ENCODE measurements around the gene TCP11X1. TPM values are rescaled to one million over a fixed set of nuclear protein-coding genes. Genes with fewer than 3 reads are reported as not detected.
"Not testable (repeated sequence)": the region's sequence is repeated elsewhere in the genome, so short reads cannot be mapped to it uniquely, and the experiment has no call there.

TCP11X1 gene
- total and polyA plus RNA-seq, 4 donors = not detected

GRCh38 chrX:102272231-102272630, 57.1 kb downstream of the TCP11X1 start:
- DNase-seq; H3K27me3 ChIP-seq (ENCODE audit: control insufficient read depth in 3 of 3, insufficient read depth in 3 of 3, low read length in 2 of 3); ATAC-seq (ENCODE audit: insufficient read depth, low FRiP score); H3K4me1 ChIP-seq (ENCODE audit: control insufficient read depth in 5 of 5, insufficient read depth in 5 of 5, low read length in 5 of 5); H3K9ac ChIP-seq (ENCODE audit: insufficient read depth in 1 of 2, low read length in 2 of 2); H3K4me3 ChIP-seq; H3K9me3 ChIP-seq (ENCODE audit: control insufficient read depth in 4 of 4, insufficient read depth in 3 of 4, low read length in 3 of 4); H3K27ac ChIP-seq (ENCODE audit: low read depth in 1 of 2, low read length in 1 of 2); H3K36me3 ChIP-seq (ENCODE audit: control insufficient read depth in 4 of 4, insufficient read depth in 4 of 4, low read length in 4 of 4): not testable (repeated sequence)
- WGBS, 2 donors = no CpG with 5 or more reads among the region's 4 CpGs

Other genes starting within 250 kb of the TCP11X1 start
- gene TCEAL2, start 89.6 kb upstream of the TCP11X1 start, total RNA-seq = 1 to 10 TPM in 1 of 2 donors, not detected in 1; 4.3 TPM
- 1 to 10 TPM; 2.2 to 7.6 TPM for gene TCEAL2, start 89.6 kb upstream of the TCP11X1 start, polyA plus RNA-seq
- not detected for gene TCEAL6, start 72.8 kb upstream of the TCP11X1 start, total RNA-seq
- not detected for gene TCEAL6, start 72.8 kb upstream of the TCP11X1 start, polyA plus RNA-seq
- 1 to 10 TPM; 1.9 to 8.8 TPM for gene BEX5, start 59.3 kb upstream of the TCP11X1 start, total RNA-seq
- 10 to 100 TPM in 1 of 2 donors, 1 to 10 TPM in 1; 4.9 to 11.7 TPM for gene BEX5, start 59.3 kb upstream of the TCP11X1 start, polyA plus RNA-seq
- not detected for gene NXF2, start 31.9 kb downstream of the TCP11X1 start, total RNA-seq
- under 1 TPM; 0.18 to 0.37 TPM for gene NXF2, start 31.9 kb downstream of the TCP11X1 start, polyA plus RNA-seq
- under 1 TPM in 1 of 2 donors, not detected in 1; 0.43 TPM for gene NXF2B, start 224.7 kb downstream of the TCP11X1 start, total RNA-seq
- gene NXF2B, start 224.7 kb downstream of the TCP11X1 start, polyA plus RNA-seq = under 1 TPM; 0.11 to 0.18 TPM

All from lung (tissue), 10 donors.